RWPE1 (cell line): ENCODE measurements around the gene TMEM201.
"Not testable (repeated sequence)": the region's sequence is repeated elsewhere in the genome, so short reads cannot be mapped to it uniquely, and the experiment has no call there.

Experiments used
- CTCF ChIA-PET: fragments of 350-600 bp; sonication (Branson Sonifier 250); formaldehyde crosslinking; extraction: SDS; loops from one replicate; lab custom pipeline; 2021; lab: Yijun Ruan, JAX
- POLR2A ChIA-PET: fragments of 400-600 bp; formaldehyde crosslinking; extraction: SDS; loops from one replicate; lab custom pipeline; 2020; ENCODE audit warnings: antibody characterized with exemption; ENCODE audit not compliant: low non-redundant PET; lab: Yijun Ruan, JAX
- DNase-seq: peaks from one replicate; pipeline ENCODE4 v3.0.0; 2012; ENCODE audit warnings: low spot score
- H3K27ac ChIP-seq: fragments of 450-650 bp; 2 replicates; pipeline ENCODE4 v1.5.1; 2017
- TF ChIP-seq, protein P1 (sequence below): fragments of 450-650 bp; conservative IDR thresholded peaks from 2 replicates; pipeline ENCODE4 v1.5.1; 2017; ENCODE audit warnings: low read depth, mild to moderate bottlenecking

The TMEM201 gene

DNA sequence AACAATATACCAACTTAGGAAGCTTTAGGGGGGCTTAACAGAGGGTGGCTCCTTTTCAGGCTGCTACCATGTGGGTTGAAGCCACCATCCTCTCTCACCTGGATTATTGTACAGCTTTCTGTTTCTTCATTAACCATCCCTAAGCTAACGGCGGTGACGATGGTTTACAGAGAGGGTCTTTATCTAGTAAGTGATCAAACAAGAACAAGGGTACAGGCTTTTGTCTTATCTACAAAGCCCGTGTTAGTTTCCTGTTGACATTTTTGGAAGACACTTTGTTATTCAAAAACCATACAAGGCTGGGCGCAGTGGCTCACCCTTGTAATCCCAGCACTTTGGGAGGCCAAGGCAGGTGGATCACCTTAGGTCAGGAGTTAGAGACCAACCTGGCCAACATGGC is 29.0 kb upstream of the TMEM201 start:
- ChIA-PET CTCF (interaction anchor here (0.6 to 1.0 kb wide), 3 partner anchors 19 to 458 kb away, joined by 3 to 5 read pairs (median 5); no protein-coding TSS in a partner anchor), POLR2A (no interaction called here)
- peak overlapping the region; percentile 28; the same call in 1 of the 2 replicates for H3K27ac ChIP-seq
- TF ChIP-seq, protein P1, sequence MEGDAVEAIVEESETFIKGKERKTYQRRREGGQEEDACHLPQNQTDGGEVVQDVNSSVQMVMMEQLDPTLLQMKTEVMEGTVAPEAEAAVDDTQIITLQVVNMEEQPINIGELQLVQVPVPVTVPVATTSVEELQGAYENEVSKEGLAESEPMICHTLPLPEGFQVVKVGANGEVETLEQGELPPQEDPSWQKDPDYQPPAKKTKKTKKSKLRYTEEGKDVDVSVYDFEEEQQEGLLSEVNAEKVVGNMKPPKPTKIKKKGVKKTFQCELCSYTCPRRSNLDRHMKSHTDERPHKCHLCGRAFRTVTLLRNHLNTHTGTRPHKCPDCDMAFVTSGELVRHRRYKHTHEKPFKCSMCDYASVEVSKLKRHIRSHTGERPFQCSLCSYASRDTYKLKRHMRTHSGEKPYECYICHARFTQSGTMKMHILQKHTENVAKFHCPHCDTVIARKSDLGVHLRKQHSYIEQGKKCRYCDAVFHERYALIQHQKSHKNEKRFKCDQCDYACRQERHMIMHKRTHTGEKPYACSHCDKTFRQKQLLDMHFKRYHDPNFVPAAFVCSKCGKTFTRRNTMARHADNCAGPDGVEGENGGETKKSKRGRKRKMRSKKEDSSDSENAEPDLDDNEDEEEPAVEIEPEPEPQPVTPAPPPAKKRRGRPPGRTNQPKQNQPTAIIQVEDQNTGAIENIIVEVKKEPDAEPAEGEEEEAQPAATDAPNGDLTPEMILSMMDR: no peak
- no peak for DNase-seq

DNA sequence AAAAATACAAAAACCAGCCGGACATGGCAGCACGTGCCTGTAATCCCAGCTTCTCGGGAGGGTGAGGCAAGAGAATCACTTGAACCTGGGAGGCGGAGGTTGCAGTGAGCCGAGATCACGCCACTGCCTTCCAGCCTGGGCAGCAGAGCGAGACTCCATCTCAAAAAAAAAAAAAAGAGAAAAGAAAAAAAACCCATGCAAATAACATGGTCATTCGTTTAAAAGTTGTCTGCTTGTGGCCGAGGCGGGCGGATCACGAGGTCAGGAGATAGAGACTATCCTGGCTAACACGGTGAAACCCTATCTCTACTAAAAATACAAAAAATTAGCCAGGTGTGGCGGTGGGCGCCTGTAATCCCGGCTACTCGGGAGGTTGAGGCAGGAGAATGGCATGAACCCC is 28.6 kb upstream of the TMEM201 start:
- CTCF ChIA-PET: interaction anchor here (1.0 kb wide), 1 partner anchor 34 kb away, joined by 5 read pairs; no protein-coding TSS in a partner anchor
- peak overlapping the region; percentile 28; the same call in 1 of the 2 replicates for H3K27ac ChIP-seq
- DNase-seq, POLR2A ChIA-PET: not testable (repeated sequence)

DNA sequence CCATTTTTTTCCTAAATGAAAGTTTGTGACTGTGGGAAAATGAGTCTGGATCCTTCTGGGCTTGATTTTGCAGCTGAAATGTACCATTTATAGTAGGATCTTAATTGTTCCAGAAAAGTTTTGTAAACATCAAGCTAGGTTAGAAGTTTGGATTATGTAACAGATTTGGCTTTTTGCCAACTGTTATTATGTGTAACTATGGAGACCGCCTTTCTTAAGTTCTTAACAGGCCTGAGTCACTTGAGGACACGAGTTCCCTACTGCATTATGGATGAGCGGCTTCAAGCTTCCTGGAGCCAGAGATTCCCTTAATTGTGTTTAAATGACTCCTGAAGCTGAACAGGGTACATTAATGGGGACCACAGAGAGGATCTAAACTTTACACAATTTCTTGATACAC is 27.3 kb upstream of the TMEM201 start:
- POLR2A ChIA-PET: no interaction called here
- TF ChIP-seq, protein P1: no peak
- H3K27ac ChIP-seq: peak overlapping the region; percentile 72
- DNase-seq: peak; percentile 78
- CTCF ChIA-PET: interaction anchor here (0.5 to 1.1 kb wide), 4 partner anchors 19 to 70 kb away, joined by 3 to 4 read pairs (median 3); no protein-coding TSS in a partner anchor

DNA sequence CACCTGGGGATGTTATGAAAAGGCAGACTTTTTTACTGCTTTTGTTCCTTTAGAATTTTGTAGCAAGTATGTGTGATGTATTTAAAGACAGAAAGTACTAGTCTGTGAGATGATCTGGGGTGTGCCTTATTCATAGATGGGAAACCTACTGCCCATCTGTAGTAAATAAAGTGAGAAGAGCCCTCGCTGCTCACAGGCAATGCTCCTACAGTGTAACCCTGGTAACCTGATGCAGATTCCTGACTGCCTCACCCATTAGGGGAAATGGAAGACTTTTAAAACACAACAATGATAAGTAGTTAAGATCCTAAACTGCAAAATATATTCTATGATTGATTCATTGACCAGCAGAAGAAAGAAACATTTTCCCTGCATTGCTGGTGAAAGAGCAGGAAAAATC is 19.4 kb upstream of the TMEM201 start:
- POLR2A ChIA-PET: no interaction called here
- DNase-seq: no peak
- CTCF ChIA-PET: interaction anchor here (1.5 kb wide), 1 partner anchor 23 kb away, joined by 4 read pairs; no protein-coding TSS in a partner anchor
- TF ChIP-seq, protein P1: no peak
- no peak overlapping the region for H3K27ac ChIP-seq

DNA sequence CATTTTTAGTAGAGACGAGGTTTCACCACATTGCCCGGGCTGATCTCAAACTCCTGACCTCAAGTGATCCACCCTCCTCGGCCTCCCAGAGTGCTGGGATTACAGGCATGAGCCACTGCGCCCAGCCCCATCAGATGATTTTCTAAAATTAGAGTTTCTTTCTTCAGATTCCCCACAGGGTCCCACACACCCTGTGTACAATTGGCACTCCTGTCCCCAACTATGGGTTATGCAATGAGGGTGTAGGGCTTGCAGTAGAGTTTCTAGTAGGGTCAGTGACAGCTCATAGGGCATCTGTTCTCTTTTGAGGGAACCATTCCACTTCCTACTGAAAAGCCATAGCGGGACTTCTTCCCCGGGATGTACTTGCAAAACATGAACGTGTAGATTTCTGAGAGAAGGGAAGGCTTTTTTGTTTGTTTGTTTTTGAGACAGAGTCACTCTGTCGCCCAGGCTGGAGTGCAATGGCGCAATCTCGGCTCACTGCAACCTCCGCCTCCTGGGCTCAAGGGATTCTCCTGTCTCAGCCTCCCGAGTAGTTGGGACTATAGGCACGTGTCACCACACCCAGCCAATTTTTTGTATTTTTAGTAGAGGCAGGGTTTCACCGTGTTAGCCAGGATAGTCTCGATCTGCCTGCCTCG is 17.7 kb upstream of the TMEM201 start:
- POLR2A ChIA-PET, H3K27ac ChIP-seq, DNase-seq: not testable (repeated sequence)
- CTCF ChIA-PET: interaction anchor here (0.6 to 3.1 kb wide), 2 partner anchors 76 to 445 kb away, joined by 5 to 25 read pairs; no protein-coding TSS in a partner anchor

DNA sequence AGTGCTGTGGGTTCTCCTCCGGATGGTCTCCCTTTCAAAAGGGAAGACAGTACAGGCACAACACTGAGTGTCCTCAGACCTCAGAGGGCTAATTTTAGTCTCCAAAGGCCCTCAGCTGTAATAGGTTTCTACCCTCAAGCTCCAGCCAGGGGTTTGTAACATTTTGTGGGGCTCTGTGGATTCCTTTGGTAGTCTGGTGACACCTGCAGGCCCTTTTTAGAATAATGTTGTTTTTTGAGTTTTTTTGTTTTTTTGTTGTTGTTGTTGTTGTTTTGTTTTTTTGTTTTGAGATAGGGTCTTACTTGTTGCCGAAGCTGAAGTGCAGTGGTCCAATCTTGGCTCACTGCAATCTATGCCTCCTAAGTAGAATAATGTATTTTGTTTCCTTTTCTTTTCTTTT is 15.0 kb upstream of the TMEM201 start:
- POLR2A ChIA-PET: no interaction called here
- CTCF ChIA-PET: interaction anchor here (0.6 to 3.1 kb wide), 13 partner anchors 8 to 539 kb away, joined by 3 to 25 read pairs (median 4); no protein-coding TSS in a partner anchor
- DNase-seq: no peak

DNA sequence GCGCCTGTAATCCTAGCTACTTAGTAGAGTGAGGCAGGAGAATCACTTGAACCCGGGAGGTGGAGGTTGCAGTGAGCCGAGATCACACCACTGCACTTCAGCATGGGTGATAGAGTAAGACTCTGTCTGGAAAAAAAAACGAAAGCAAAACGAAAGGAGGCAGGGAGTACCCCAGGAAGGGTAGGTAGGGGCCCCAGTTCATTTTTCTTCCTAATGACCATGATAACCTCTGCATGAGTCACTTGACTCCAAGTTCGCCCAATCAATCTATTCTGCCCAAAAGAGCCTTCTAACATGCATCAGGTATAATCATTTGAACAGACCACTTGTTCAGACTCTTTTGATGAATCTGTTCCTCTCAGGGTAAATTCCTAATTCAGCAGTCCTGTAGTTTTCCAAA is 13.2 kb upstream of the TMEM201 start:
- ChIA-PET POLR2A (no interaction called here), CTCF (interaction anchor here (1.0 to 1.1 kb wide), 2 partner anchors 80 to 81 kb away, joined by 3 to 4 read pairs; no protein-coding TSS in a partner anchor)
- TF ChIP-seq, protein P1: no peak
- H3K27ac ChIP-seq: no peak overlapping the region
- DNase-seq: no peak

More for the DNA sequence above, 15.0 kb upstream of the TMEM201 start:
- no peak overlapping the region for H3K27ac ChIP-seq
- TF ChIP-seq, protein P1: peak; percentile 26; the same call in 1 of the 2 replicates
